SIG-M5 (cell line): ENCODE results near the gene SLC30A7.
"Not testable (repeated sequence)": the region's sequence is repeated elsewhere in the genome, so short reads cannot be mapped to it uniquely, and the experiment has no call there.

Experiments
- DNase-seq: peaks from one replicate; lab custom pipeline; 2025; lab: John Stamatoyannopoulos, UW

Gene SLC30A7

GRCh38 chr1:100941580-100942216 lies 45.8 kb downstream of the SLC30A7 start:
- no peak for DNase-seq

- no peak for DNase-seq
Observed at GRCh38 chr1:100942304-100943046, 46.6 kb downstream of the SLC30A7 start.

GRCh38 chr1:100943533-100943932 lies 47.6 kb downstream of the SLC30A7 start:
- DNase-seq, result no peak

GRCh38 chr1:100946064-100946463 lies 50.2 kb downstream of the SLC30A7 start:
- not testable (repeated sequence) for DNase-seq

- DNase-seq, result not testable (repeated sequence)
Observed at GRCh38 chr1:100947816-100948215, 51.9 kb downstream of the SLC30A7 start.

GRCh38 chr1:100948721-100949405 lies 53.0 kb downstream of the SLC30A7 start:
- DNase-seq, result not testable (repeated sequence)

GRCh38 chr1:100949515-100950158 lies 53.7 kb downstream of the SLC30A7 start:
- not testable (repeated sequence) for DNase-seq

GRCh38 chr1:100950337-100950736 lies 54.4 kb downstream of the SLC30A7 start:
- no peak for DNase-seq

GRCh38 chr1:100950781-100951180 lies 54.9 kb downstream of the SLC30A7 start:
- DNase-seq, result no peak

GRCh38 chr1:100952104-100952745 lies 56.3 kb downstream of the SLC30A7 start:
- no peak for DNase-seq

- DNase-seq, result not testable (repeated sequence)
Observed at GRCh38 chr1:100952970-100953369, 57.1 kb downstream of the SLC30A7 start.

GRCh38 chr1:100953960-100954730 lies 58.3 kb downstream of the SLC30A7 start:
- no peak for DNase-seq

- no peak for DNase-seq
Observed at GRCh38 chr1:100955322-100955721, 59.4 kb downstream of the SLC30A7 start.

- DNase-seq, result no peak
Observed at GRCh38 chr1:100959502-100960060, 63.7 kb downstream of the SLC30A7 start.

GRCh38 chr1:100960098-100960497 lies 64.2 kb downstream of the SLC30A7 start:
- DNase-seq, result no peak

GRCh38 chr1:100968621-100969020 lies 72.7 kb downstream of the SLC30A7 start:
- no peak for DNase-seq

GRCh38 chr1:100969327-100969726 lies 73.4 kb downstream of the SLC30A7 start:
- DNase-seq, result no peak

- DNase-seq, result no peak
Observed at GRCh38 chr1:100971021-100971420, 75.1 kb downstream of the SLC30A7 start.

- DNase-seq, result no peak
Observed at GRCh38 chr1:100972185-100972584, 76.3 kb downstream of the SLC30A7 start.

- DNase-seq, result no peak
Observed at GRCh38 chr1:100976936-100977335, 81.0 kb downstream of the SLC30A7 start.

- no peak for DNase-seq
Observed at GRCh38 chr1:100979631-100980030, 83.7 kb downstream of the SLC30A7 start.
